Measurements from ENCODE around the gene DUSP16. TPM values are rescaled to one million over a fixed set of nuclear protein-coding genes. Genes with fewer than 3 reads are reported as not detected.
"Not testable (repeated sequence)": the region's sequence is repeated elsewhere in the genome, so short reads cannot be mapped to it uniquely, and the experiment has no call there.

The DUSP16 gene
- total RNA-seq, 2 experiments from 2014 or later, result 37.1 to 39.4 TPM

DNA sequence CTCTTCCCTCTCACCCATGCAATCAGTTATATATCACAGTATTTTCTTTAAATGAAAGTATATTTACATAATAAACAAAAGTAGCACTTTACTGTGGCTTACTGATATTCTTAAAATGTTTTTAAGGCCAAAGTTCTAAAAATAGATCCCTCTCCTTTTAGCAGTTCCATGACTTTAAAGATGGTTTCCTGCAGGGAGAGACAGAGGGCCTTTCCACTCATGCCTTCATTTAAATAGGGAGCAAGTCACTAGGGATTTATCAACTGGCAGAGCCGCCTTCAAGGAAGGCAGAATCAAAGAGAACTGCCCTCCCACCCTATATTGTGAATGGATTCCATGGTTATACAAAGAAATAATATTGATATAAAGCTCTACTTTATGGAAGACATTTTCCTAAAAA, 55.5 kb downstream of the DUSP16 start:
- CTCF ChIA-PET, result no interaction called here
- POLR2A ChIA-PET, result no interaction called here

DNA sequence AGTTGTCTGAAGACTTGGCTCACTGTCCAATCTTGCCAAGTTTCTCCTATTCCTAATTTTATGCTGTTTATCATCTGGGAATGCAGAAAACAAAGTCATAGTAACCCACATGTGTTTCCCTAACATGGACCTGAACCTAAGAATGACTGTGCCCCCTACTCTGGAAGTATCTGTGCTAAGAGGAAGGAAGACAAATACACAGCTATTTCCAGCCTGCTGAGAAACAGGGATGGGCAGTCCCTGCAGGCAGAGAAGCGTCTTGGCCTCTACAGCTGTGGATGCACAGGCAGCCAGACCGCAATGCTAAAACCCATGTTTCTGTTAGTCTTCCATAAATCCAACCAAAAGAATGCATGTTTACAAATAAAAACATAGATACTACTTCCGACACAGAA, 56.2 kb downstream of the DUSP16 start:
- ChIA-PET CTCF (interaction anchor here (1.2 kb wide), 1 partner anchor 130 kb away, joined by 3 read pairs; no protein-coding TSS in a partner anchor), POLR2A (interaction anchor here (1.5 kb wide), 1 partner anchor 31 kb away, joined by 6 read pairs; no protein-coding TSS in a partner anchor)

DNA sequence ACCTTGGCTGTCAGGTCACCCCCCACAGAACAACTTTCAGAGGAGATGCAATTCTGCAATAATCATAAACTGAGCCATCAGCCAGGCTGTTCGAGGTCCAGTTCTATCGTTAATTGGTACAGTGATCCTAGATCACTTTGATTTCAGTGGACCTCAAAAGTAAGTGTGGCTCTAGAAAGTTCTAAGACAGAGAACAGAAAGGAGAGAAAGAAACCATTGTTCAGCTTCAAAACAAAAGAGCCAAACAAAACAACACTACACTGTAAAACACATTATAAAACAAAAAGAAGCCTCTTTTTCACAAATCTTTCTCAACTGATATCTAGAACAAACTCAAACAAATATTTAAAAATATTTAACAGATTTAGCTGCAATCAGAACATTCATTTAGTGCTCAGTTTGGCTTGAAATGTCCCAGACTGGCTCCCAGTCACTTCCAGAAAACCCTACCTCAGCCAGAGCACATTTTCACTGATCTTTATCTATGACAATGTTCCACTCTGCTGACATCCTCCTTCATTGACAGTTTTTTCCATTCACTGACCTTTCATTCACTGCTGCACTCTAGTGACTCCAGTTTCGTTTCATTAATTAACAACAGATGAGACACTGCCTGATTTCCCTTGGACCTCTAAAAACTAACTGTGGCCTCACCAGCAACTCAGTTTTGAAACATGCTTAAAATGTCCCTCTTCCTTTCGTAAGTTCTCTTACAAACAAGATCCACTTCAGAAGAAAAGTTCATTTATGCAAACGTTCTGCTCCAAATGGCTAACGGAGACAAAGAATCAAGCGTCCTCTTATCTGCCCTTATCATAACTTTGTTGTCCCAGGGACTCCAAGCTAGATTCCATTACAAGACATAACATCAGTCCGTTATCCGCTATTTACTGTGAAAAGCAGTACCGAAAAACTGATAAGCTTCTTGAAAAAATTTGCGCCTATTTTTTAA, 56.8 kb downstream of the DUSP16 start:
- ChIA-PET CTCF (interaction anchor here (0.9 to 1.2 kb wide), 3 partner anchors 24 to 129 kb away, joined by 3 read pairs; no protein-coding TSS in a partner anchor), POLR2A (interaction anchor here (1.5 kb wide), 1 partner anchor 30 kb away, joined by 6 read pairs; no protein-coding TSS in a partner anchor)

DNA sequence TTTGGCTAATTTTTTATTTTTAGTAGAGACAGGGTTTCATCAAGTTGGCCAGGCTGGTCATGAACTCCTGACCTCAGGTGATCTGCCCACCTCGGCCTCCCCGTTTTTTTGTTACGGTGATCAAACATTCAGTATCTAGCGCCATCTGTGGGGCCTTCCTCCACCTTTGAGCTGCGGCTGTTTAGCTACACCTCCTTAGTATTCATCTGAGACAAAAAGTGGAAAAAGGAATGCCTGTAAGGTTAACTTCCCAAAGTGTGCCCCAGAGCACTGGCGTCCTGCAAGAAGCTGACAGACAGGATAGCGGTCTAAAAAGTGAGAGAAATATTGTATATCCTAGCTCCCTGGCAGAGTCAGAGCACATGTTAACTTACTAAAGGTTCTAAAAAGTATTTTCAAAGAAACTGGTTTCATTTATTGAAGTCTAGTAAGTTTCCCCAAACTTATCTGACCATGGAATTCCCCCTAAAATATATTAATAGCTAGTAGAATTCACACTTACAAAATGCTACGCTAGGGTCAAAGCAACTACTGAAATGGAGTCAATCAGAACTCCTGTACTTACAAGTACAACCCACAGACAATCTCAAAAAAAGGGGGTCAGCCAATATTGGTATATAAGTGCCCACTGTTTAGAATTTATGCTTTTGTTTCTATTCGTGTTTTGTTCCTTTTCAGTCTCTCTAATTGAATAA, 59.1 kb downstream of the DUSP16 start:
- POLR2A ChIA-PET, result interaction anchor here (0.5 to 1.6 kb wide), 8 partner anchors 28 to 216 kb away, joined by 3 to 7 read pairs (median 4); no protein-coding TSS in a partner anchor
- CTCF ChIA-PET, result interaction anchor here (0.5 to 1.8 kb wide), 12 partner anchors 9 to 154 kb away, joined by 3 to 5 read pairs (median 4); no protein-coding TSS in a partner anchor

DNA sequence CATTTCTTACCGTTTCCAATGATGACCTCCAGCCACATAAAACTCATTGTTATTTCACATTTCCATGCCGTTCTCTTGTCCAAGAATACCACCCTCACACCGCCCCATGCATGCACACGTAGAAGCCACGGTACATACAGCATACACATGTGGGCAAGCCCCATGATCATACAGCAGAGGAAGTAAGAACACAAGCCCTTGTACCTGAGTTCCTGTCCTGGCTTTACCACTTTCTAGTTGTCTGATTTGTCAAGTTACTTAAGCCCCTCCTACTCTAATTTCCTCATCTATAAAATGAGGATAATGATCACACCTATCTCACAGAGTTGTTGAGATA, 59.9 kb downstream of the DUSP16 start:
- CTCF ChIA-PET, result interaction anchor here (0.6 to 1.8 kb wide), 6 partner anchors 21 to 143 kb away, joined by 3 to 5 read pairs (median 4); no protein-coding TSS in a partner anchor
- POLR2A ChIA-PET, result interaction anchor here (0.7 to 1.6 kb wide), 2 partner anchors 28 to 61 kb away, joined by 4 to 7 read pairs; no protein-coding TSS in a partner anchor

DNA sequence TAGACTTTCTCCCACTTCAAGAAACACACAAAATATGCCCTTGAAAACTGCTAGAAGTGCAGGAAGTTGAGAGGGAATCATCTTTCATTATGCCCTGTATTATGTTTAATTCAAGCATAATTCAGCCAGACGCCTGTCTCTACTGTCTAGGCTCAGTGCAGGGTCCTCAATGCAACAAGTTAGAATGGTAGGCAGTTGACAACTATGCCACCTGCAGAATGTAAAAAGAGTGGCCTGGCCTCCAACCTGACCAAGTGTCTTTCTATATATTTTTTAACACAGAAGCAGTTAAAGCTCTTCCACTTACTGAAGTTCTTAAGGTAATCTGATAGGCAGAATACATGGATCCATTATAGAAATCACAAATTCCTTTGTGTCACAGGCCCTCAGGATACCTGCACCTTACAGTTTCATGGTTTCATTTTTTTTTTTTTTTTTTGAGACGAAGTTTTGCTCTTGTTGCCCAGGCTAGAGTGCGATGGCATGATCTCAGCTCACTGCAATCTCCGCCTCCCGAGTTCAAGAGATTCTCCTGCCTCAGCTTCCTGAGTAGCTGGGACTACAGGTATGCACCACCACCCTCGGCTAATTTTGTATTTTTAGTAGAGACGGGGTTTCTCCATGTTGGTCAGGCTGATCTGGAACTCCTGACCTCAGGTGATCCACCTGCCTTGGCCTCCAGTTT, 60.4 kb downstream of the DUSP16 start:
- CTCF ChIA-PET, result not testable (repeated sequence)
- POLR2A ChIA-PET, result interaction anchor here (0.7 to 1.6 kb wide), 2 partner anchors 27 to 60 kb away, joined by 4 to 7 read pairs; no protein-coding TSS in a partner anchor

DNA sequence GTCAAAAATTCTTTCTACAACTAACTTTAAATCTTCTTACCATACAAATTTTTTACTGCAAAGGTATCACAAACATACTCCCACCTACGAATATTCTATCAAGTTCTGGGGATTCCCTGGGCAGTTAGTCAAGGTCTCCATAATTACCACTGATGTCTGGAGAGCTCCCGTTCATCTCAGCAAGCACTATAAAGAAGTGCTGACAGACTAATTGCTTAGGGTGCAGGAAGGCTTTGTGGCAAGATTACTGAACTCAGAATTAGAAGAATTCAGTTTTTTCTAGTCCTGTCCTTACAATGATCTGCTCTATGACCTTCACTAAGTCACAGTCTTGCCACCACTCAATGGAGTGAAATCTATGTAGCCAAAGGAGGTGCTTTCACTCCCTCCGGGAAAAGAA, 61.5 kb downstream of the DUSP16 start:
- CTCF ChIA-PET, result interaction anchor here (0.5 kb wide), 1 partner anchor 99 kb away, joined by 4 read pairs; no protein-coding TSS in a partner anchor
- POLR2A ChIA-PET, result interaction anchor here (0.6 kb wide), 2 partner anchors 14 to 26 kb away, joined by 3 to 4 read pairs; no protein-coding TSS in a partner anchor

DNA sequence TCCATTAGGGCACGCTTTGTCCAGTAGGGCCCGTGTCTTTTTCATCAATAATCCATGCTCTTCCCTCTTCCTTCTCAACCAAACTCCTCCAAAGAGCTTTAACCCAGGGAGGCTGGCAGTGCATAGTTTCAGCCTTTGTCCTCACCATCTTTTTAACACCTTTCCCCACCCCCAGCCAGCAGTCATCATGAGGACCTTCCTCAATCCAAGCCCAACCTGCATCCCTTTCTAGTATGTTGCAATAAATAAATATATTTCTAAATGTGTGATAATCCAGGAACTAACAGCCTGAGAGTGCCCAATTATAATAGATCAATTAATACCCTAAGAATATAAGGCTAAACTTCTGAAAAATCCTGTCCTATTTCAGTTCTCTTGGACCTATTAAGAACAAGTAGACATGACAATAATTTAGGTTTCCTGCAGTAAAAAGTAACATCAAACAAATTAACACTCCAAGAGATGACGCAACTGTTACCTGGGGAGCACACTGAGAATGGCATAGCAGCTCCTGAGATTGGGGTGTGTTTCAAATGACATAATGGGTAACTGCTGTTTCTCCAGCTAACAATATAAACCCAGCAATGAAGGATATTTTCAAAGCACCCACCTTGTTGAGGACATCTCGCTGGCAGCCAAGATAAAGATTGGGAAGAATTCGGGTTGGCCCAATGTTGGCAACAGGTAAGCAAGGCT, 62.6 kb downstream of the DUSP16 start:
- ChIA-PET POLR2A (no interaction called here), CTCF (interaction anchor here (1.4 kb wide), 1 partner anchor 114 kb away, joined by 5 read pairs; no protein-coding TSS in a partner anchor)

DNA sequence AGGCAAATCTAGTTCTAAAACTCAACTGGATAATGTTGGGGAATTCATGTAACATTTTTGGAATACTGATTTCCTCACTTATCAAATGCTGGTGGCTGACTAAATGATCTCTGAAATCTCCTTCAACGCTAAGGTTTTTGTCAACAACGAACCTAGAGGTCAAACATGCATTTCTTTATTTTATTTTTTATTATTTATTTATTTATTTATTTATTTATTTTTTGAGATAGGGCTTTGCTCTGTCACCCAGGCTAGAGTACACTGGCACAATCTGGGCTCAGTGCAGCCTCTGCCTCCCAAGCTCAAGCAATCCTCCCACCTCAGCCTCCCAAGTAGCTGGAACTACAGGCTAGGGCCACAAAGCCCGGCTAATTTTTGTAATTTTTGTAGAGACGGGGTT, 64.5 kb downstream of the DUSP16 start:
- CTCF ChIA-PET, result no interaction called here
- POLR2A ChIA-PET, result no interaction called here

DNA sequence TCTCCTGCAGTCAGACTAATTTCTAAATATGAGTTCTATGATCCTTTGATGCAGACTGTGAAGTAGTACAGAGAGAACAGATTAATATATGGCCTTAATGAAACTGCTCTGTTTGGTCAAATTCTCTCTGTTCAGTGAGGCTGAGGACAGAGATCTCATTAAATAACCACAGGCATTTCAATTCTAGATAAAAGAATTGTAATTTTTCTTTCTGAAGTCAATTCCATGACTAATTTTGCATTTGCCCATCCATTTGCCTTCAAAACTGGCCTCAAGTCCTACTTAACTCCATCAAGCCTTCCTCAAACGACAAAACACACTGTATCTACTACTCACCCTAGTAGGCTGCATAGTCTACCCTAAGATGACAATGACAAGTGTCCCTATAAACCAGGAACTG, 67.1 kb downstream of the DUSP16 start:
- CTCF ChIA-PET, result interaction anchor here (1.3 kb wide), 1 partner anchor 8 kb away, joined by 5 read pairs; no protein-coding TSS in a partner anchor
- POLR2A ChIA-PET, result no interaction called here

DNA sequence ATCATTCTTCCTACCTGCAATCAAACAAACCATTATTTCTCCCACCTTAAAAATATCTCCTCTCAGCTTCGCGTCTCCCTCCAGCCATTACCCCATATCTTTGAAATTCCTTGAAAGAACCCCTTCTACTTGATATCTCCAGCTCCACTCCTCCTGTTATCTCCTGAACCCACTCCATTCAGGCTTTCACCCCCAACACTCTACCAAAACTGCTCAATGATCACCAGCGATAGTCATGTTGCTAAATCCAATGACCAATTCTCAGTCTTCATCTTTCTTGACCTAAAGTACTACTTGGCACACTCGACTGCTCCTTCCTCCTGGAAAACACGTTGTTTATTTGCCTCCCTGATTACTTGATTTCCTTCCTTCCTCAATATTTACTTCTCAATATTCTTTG, 70.1 kb downstream of the DUSP16 start:
- ChIA-PET CTCF (interaction anchor here (1.2 kb wide), 1 partner anchor 18 kb away, joined by 3 read pairs; no protein-coding TSS in a partner anchor), POLR2A (no interaction called here)

DNA sequence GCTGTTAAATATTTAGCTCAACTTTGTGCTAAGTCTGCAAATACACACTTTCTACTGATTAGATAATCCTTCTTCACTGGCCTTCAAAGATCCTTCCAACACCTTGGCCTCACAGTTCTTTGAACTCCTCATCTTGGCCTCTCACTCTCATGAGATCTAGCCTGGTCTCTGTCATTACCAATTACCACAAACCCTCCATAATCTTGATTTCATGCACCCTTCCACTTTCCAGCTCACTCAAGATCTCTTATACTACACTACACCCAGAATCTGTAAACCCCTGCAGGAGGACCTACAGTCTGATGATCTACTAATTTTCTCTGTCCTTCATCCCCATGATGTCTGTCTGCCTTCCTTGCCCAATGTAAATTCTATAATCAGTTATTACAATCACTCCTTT, 71.1 kb downstream of the DUSP16 start:
- ChIA-PET POLR2A (interaction anchor here (0.6 to 1.1 kb wide), 2 partner anchors 121 to 295 kb away, joined by 5 to 7 read pairs; no protein-coding TSS in a partner anchor), CTCF (interaction anchor here (0.6 to 1.2 kb wide), 2 partner anchors 17 to 176 kb away, joined by 3 to 5 read pairs; no protein-coding TSS in a partner anchor)

DNA sequence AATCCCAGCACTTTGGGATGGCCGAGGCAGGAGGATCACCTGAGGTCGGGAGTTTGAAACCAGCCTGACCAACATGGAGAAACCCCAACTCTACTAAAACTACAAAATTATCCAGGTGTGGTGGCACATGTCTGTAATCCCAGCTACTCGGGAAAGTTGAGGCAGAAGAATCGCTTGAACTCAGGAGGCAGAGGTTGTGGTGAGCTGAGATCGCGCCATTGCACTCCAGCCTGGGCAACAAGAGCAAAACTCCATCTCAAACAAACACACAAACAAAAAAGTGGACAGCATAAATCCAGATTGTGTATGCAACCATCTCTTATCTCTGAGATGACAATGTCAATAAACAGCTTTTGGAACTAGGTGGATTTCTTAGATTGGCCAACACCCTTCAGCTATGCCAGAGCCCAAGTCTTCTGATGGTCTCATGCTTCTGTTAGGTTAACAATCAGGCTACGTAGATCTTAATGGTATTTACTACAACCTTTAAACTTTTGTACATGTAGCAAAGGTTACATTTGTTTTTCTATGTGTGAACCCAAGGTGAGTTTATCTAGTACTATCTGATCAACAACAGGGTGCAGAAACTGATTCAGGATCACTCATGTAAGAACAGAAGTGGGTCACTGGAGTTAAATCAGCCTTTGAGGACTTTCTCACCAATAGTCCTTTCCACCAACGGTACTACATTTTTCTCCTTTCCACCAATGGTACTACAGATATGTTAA, 73.7 kb downstream of the DUSP16 start:
- CTCF ChIA-PET, result interaction anchor here (1.3 kb wide), 1 partner anchor 12 kb away, joined by 3 read pairs; no protein-coding TSS in a partner anchor

DNA sequence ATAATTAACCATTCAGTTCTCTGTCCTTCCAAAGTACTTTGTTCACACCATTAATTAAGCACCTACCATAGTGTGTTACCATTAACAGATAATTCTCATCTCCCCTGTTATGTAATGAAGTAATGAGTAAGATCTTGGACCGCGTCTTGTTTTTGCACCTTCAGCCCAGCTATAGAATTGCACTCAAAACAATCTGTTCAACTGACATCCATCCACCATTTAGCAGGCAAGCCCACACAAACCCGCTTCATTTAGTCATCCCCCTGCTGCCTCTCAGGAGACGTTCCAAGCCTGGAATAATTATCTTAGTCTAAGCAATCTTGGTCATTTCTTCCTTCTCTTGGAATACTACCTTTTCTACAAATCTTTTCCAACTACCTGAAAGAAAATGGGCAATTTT, 74.4 kb downstream of the DUSP16 start:
- ChIA-PET CTCF (interaction anchor here (1.1 kb wide), 1 partner anchor 57 kb away, joined by 3 read pairs; no protein-coding TSS in a partner anchor), POLR2A (no interaction called here)

More for the DNA sequence above, 73.7 kb downstream of the DUSP16 start:
- POLR2A ChIA-PET, result interaction anchor here (0.6 kb wide), 1 partner anchor 103 kb away, joined by 5 read pairs; no protein-coding TSS in a partner anchor

DNA sequence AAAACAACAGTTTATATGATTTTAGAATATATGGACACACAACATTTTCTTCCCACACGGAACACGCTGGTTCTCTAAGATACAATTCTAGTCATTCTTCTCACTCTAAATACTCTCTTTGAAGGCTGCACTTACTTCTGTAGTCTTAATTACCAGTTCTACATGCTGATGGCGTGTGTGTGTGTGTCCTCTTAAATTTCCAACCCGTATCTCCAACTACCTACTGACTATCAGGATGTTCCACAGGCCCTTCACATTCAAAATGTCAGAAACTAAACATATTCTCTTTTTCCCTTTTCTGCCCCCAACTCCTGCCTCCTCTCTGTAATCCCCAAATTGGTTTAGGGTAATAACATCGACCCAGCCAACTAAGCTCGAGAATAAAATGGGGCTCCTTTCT, 75.2 kb downstream of the DUSP16 start:
- ChIA-PET POLR2A (interaction anchor here (0.6 kb wide), 1 partner anchor 23 kb away, joined by 3 read pairs; no protein-coding TSS in a partner anchor), CTCF (interaction anchor here (0.8 to 1.7 kb wide), 4 partner anchors 13 to 111 kb away, joined by 3 to 7 read pairs (median 4); no protein-coding TSS in a partner anchor)

DNA sequence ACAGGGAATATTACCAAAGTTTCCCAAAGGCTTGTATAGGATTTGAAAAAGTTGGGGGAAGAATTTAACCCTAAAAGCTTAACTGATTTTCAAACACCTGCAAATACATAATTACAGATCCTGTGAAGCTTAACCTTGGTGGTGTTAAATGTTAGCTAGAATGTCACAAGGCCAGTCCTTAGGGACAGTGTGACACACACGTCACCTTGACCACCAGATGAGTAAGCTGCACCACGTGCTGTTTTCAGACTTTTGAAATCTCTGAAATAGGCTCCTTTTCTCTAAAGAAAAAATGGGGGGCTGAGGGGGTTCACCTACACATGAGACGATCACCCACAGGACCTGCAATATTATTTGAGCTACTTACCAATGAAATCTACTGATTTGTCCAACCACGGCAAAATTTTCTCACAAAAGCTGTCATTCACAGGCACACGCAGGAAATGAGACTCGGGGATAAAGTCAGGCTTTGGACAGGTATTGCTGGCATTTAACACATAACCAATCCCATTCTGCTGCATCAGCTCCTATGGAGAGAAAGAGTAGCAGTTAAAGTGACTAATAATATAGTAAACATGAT, 75.9 kb downstream of the DUSP16 start:
- CTCF ChIA-PET, result interaction anchor here (0.6 to 1.7 kb wide), 6 partner anchors 12 to 253 kb away, joined by 3 to 7 read pairs (median 3); no protein-coding TSS in a partner anchor

DNA sequence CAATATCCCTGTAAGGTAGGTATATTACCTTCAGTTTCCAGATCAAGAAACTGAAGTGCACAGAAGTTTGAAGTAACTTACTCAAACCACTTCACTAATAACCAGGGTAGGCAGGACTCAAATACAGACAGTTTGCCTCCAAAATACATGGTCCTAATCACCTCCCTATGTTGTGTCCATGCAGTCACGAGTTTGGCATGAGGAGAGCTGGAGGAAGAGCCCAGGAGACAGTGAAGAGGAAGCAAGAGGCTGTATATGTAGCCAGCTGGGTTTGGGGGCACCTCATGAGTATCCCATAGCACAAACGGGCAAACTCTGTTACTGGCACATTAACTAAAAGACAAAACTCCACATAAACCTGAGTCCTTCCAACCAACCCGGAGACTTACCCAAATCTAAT, 79.2 kb downstream of the DUSP16 start:
- POLR2A ChIA-PET, result interaction anchor here (1.1 to 3.2 kb wide), 3 partner anchors 9 to 233 kb away, joined by 4 to 9 read pairs (median 4); no protein-coding TSS in a partner anchor

More for the DNA sequence above, 75.9 kb downstream of the DUSP16 start:
- POLR2A ChIA-PET, result interaction anchor here (0.6 to 1.0 kb wide), 4 partner anchors 10 to 148 kb away, joined by 3 read pairs; no protein-coding TSS in a partner anchor

More for the DNA sequence above, 79.2 kb downstream of the DUSP16 start:
- CTCF ChIA-PET, result interaction anchor here (0.5 kb wide), 1 partner anchor 77 kb away, joined by 3 read pairs; no protein-coding TSS in a partner anchor

Data from activated CD8-positive, alpha-beta memory T cell treated with anti-CD3 and anti-CD28 coated beads for 36 hours (primary cell).